K562 (cell line): ENCODE data around the gene DNMT1.

Experiments
- HMG20A ChIP-seq: fragments of 450-650 bp; formaldehyde crosslinking; conservative IDR thresholded peaks from 2 replicates; pipeline ENCODE4 v1.4.0; 2020; ENCODE audit warnings: mild to moderate bottlenecking, mixed read lengths
- KDM1A ChIP-seq, 2 experiments: fragments of 450-650 bp; IDR thresholded peaks; 2 replicates each; pipeline ENCODE4 v1.6.1; 2016; ENCODE audit warnings: mild to moderate bottlenecking in 2 of 2
- RBFOX2 ChIP-seq: fragments of 200-400 bp; formaldehyde crosslinking; IDR thresholded peaks from 2 replicates; pipeline ENCODE4 v1.6.1; 2017; ENCODE audit warnings: low read depth, mild to moderate bottlenecking, low read length, moderate library complexity
- SREBF2 ChIP-seq: sonication (generic); formaldehyde crosslinking; IDR thresholded peaks from 2 replicates; pipeline ENCODE4 v1.4.0; 2020; ENCODE audit warnings: mild to moderate bottlenecking, missing genetic modification reagents
- ZNF644 ChIP-seq: fragments of 200-800 bp; sonication (Bioruptor generic); IDR thresholded peaks from 2 replicates; pipeline ENCODE4 v1.6.1; 2016; ENCODE audit warnings: low read depth, missing genetic modification characterization, missing compliant biosample characterization
- TF ChIP-seq, protein P1 (sequence below), 3 experiments: IDR thresholded peaks in 2 of 3; conservative IDR thresholded peaks in 1 of 3; 2 replicates each; pipeline ENCODE4 v1.5.1; 2011 to 2012; ENCODE audit warnings: low read length in 3 of 3, mild to moderate bottlenecking in 3 of 3, control low read depth in 2 of 3, improper control_type of control experiment in 1 of 3, inconsistent platforms in 1 of 3, low read depth in 1 of 3, mixed read lengths in 1 of 3, moderate library complexity in 1 of 3; ENCODE audit not compliant: insufficient read depth in 2 of 3

DNA sequence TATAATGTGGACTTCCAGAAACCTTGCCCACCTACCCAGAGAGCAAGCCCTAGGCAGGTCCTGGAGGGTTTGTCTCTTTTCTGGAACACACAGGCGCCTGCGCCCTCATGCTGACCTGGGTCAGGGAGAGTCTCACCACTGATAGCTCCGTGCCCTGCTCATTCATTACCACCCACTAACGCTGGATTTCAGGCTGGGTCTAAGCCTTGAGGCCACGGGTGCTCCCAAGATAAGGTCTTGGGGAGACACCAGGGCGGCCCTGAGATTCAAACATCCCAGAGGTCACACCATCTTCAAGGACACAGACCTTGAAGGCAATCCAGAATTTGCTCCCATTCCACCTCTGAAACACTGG is 31.2 kb upstream of the DNMT1 start:
- TF ChIP-seq, protein P1, sequence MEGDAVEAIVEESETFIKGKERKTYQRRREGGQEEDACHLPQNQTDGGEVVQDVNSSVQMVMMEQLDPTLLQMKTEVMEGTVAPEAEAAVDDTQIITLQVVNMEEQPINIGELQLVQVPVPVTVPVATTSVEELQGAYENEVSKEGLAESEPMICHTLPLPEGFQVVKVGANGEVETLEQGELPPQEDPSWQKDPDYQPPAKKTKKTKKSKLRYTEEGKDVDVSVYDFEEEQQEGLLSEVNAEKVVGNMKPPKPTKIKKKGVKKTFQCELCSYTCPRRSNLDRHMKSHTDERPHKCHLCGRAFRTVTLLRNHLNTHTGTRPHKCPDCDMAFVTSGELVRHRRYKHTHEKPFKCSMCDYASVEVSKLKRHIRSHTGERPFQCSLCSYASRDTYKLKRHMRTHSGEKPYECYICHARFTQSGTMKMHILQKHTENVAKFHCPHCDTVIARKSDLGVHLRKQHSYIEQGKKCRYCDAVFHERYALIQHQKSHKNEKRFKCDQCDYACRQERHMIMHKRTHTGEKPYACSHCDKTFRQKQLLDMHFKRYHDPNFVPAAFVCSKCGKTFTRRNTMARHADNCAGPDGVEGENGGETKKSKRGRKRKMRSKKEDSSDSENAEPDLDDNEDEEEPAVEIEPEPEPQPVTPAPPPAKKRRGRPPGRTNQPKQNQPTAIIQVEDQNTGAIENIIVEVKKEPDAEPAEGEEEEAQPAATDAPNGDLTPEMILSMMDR (IDR thresholded peaks at IDR 0.05 in 2 of 3, conservative IDR thresholded peaks at IDR 0.05 in 1 of 3; ENCODE audit: insufficient read depth in 2 of 3, low read depth in 1 of 3, low read length in 3 of 3), result no peak
- TF ChIP-seq KDM1A (IDR thresholded peaks at IDR 0.05), result no peak
- no peak for TF ChIP-seq ZNF644 (tag)
- no peak for TF ChIP-seq RBFOX2
- no peak for TF ChIP-seq SREBF2 (CRISPR knock-in tag)
- no peak for TF ChIP-seq HMG20A
